ENCODE measurements around the gene BMPR1B. TPM values are rescaled to one million over a fixed set of nuclear protein-coding genes. Genes with fewer than 3 reads are reported as not detected.

The BMPR1B gene
- total and polyA plus RNA-seq, 2 donors (not counting 1 experiment from before 2014, with no cell fraction given): not detected

DNA sequence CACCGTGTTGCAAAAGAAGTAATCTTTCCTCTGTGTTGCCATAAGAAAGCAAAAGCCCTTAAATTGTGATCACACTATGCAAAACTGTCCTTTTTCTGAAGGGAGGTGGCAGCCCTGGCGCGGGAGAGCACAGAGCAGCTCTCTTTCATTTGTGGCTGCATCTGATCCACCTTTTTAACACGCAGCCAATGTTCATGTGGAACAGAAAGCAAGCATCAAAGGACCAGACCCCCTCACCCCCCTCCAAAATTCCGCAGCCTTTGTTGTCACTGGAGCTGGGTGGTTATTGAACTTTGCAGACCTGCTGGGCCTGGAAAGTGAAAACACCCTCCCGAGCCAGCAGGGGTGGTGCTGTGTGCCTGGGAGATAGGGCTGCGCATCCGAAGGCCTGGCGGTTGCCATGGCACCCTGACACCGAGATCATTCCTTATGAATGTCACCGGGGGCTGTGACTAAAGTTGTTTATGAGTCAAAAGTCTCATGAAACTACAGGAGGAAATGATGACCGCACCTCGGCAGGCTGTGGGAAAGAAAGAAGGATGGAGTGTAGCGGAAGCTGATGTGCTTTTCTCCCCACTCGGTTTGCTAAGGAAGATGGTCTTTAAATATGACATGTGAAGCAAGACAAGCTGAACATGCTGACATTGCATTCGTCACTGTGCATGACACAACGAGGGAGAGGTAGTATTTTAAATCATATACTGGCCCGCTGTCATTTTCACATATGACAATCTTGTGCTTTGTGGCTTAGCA lies 423.7 kb downstream of the BMPR1B start:
- peaks cover 2% of the 10 kb centered on the region for H3K27me3 Mint-ChIP-seq
- H3K4me3 Mint-ChIP-seq: no peak overlapping the region
- no peak for ATAC-seq (ENCODE audit: low read depth)

GRCh38 chr4:95181996-95182306 lies 424.2 kb downstream of the BMPR1B start:
- ATAC-seq (ENCODE audit: low read depth) (no peak), DNase-seq (no peak)
- H3K9me3 Mint-ChIP-seq (ENCODE audit: insufficient read depth): no peaks in the 10 kb centered on the region
- WGBS (ENCODE audit: insufficient coverage): no CpG with 5 or more reads among the region's 2 CpGs
- no peak overlapping the region for H3K27ac Mint-ChIP-seq
- H3K9ac ChIP-seq (ENCODE audit: low read length): no peak overlapping the region
- CTCF ChIA-PET: no interaction called here
- H3K27me3 ChIP-seq (replicated peaks in 1 of 4; ENCODE audit: control extremely low read depth in 1 of 4, control insufficient read depth in 3 of 4, insufficient read depth in 4 of 4, low read length in 3 of 4): no peaks in the 10 kb centered on the region
- H3K4me1 ChIP-seq (ENCODE audit: control insufficient read depth in 2 of 2, insufficient read depth in 2 of 2, low read length in 2 of 2): no peaks in the 10 kb centered on the region
- TF ChIP-seq EZH2 (IDR thresholded peaks at IDR 0.05; ENCODE audit: borderline replicate concordance, insufficient read depth, low read depth, low read length, poor library complexity, severe bottlenecking): no peak
- TF ChIP-seq, protein P1, sequence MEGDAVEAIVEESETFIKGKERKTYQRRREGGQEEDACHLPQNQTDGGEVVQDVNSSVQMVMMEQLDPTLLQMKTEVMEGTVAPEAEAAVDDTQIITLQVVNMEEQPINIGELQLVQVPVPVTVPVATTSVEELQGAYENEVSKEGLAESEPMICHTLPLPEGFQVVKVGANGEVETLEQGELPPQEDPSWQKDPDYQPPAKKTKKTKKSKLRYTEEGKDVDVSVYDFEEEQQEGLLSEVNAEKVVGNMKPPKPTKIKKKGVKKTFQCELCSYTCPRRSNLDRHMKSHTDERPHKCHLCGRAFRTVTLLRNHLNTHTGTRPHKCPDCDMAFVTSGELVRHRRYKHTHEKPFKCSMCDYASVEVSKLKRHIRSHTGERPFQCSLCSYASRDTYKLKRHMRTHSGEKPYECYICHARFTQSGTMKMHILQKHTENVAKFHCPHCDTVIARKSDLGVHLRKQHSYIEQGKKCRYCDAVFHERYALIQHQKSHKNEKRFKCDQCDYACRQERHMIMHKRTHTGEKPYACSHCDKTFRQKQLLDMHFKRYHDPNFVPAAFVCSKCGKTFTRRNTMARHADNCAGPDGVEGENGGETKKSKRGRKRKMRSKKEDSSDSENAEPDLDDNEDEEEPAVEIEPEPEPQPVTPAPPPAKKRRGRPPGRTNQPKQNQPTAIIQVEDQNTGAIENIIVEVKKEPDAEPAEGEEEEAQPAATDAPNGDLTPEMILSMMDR (IDR thresholded peaks at IDR 0.05): no peak
- H3K4me2 ChIP-seq (replicated peaks; ENCODE audit: low read depth, low read length, poor library complexity, severe bottlenecking): no peak overlapping the region
- no peaks in the 10 kb centered on the region for H3K4me1 Mint-ChIP-seq
- H2AFZ ChIP-seq (ENCODE audit: insufficient read depth, low read depth, low read length, poor library complexity, severe bottlenecking): no peak overlapping the region
- H3K4me3 Mint-ChIP-seq: no peak overlapping the region
- H4K20me1 ChIP-seq (ENCODE audit: control insufficient read depth, insufficient read depth, low read length, poor library complexity, severe bottlenecking): no peaks in the 10 kb centered on the region
- H3K36me3 ChIP-seq (replicated peaks in 1 of 2; ENCODE audit: control extremely low read depth in 1 of 2, control insufficient read depth in 1 of 2, extremely low read depth in 1 of 2, insufficient read depth in 2 of 2, low read length in 1 of 2): no peaks in the 10 kb centered on the region
- peaks cover 2% of the 10 kb centered on the region for H3K27me3 Mint-ChIP-seq
- no peak overlapping the region for H3K4me3 ChIP-seq (ENCODE audit: control extremely low read depth in 1 of 5, extremely low read depth in 1 of 5, insufficient read depth in 1 of 5, low read depth in 2 of 5, low read length in 4 of 5)
- H3K9me3 ChIP-seq (ENCODE audit: control extremely low read depth in 1 of 3, control insufficient read depth in 2 of 3, insufficient read depth in 1 of 3, low read length in 2 of 3): peaks cover 0 to 4% (median 0%) of the 10 kb centered on the region in 3 donors
- no peaks in the 10 kb centered on the region for H3K79me2 ChIP-seq (ENCODE audit: control insufficient read depth, insufficient read depth, low read length)
- no peak overlapping the region for H3K27ac ChIP-seq (ENCODE audit: low read length in 2 of 2)
- POLR2A ChIA-PET: no interaction called here
- intact Hi-C loops (cut with micrococcal nuclease): no loop called here

More for the DNA sequence above, 423.7 kb downstream of the BMPR1B start:
- no peak overlapping the region for H3K27ac ChIP-seq (ENCODE audit: low read length in 2 of 2)
- H3K9ac ChIP-seq (ENCODE audit: low read length): no peak overlapping the region
- H3K4me3 ChIP-seq (ENCODE audit: control extremely low read depth in 1 of 5, extremely low read depth in 1 of 5, insufficient read depth in 1 of 5, low read depth in 2 of 5, low read length in 4 of 5): no peak overlapping the region
- H3K4me1 ChIP-seq (ENCODE audit: control insufficient read depth in 2 of 2, insufficient read depth in 2 of 2, low read length in 2 of 2): no peaks in the 10 kb centered on the region
- H2AFZ ChIP-seq (ENCODE audit: insufficient read depth, low read depth, low read length, poor library complexity, severe bottlenecking): no peak overlapping the region
- TF ChIP-seq, protein P1 (IDR thresholded peaks at IDR 0.05): no peak
- no peak for TF ChIP-seq EZH2 (IDR thresholded peaks at IDR 0.05; ENCODE audit: borderline replicate concordance, insufficient read depth, low read depth, low read length, poor library complexity, severe bottlenecking)
- H3K9me3 ChIP-seq (ENCODE audit: control extremely low read depth in 1 of 3, control insufficient read depth in 2 of 3, insufficient read depth in 1 of 3, low read length in 2 of 3): peaks cover 0 to 4% (median 0%) of the 10 kb centered on the region in 3 donors
- H3K27me3 ChIP-seq (replicated peaks in 1 of 4; ENCODE audit: control extremely low read depth in 1 of 4, control insufficient read depth in 3 of 4, insufficient read depth in 4 of 4, low read length in 3 of 4): no peaks in the 10 kb centered on the region
- no peaks in the 10 kb centered on the region for H3K79me2 ChIP-seq (ENCODE audit: control insufficient read depth, insufficient read depth, low read length)
- no peak overlapping the region for H3K27ac Mint-ChIP-seq
- H4K20me1 ChIP-seq (ENCODE audit: control insufficient read depth, insufficient read depth, low read length, poor library complexity, severe bottlenecking): no peaks in the 10 kb centered on the region
- ChIA-PET POLR2A (no interaction called here), CTCF (no interaction called here)
- H3K4me1 Mint-ChIP-seq: no peaks in the 10 kb centered on the region
- no peaks in the 10 kb centered on the region for H3K36me3 ChIP-seq (replicated peaks in 1 of 2; ENCODE audit: control extremely low read depth in 1 of 2, control insufficient read depth in 1 of 2, extremely low read depth in 1 of 2, insufficient read depth in 2 of 2, low read length in 1 of 2)
- no peak for DNase-seq
- no peak overlapping the region for H3K4me2 ChIP-seq (replicated peaks; ENCODE audit: low read depth, low read length, poor library complexity, severe bottlenecking)
- WGBS (ENCODE audit: insufficient coverage): 85% methylated on average over 15 of the region's 18 CpGs
- no peaks in the 10 kb centered on the region for H3K9me3 Mint-ChIP-seq (ENCODE audit: insufficient read depth)
- intact Hi-C loops (cut with micrococcal nuclease): no loop called here
